GM18508 (cell line): Measurements from ENCODE around the gene TRPC6.

Experiments
- ATAC-seq: cut with Tn5 transposase; IDR thresholded peaks from one replicate; pipeline ENCODE4 v1.9.1; 2021; ENCODE audit warnings: moderate number of reproducible peaks; ENCODE audit not compliant: insufficient read depth, unreplicated experiment

Gene TRPC6

DNA sequence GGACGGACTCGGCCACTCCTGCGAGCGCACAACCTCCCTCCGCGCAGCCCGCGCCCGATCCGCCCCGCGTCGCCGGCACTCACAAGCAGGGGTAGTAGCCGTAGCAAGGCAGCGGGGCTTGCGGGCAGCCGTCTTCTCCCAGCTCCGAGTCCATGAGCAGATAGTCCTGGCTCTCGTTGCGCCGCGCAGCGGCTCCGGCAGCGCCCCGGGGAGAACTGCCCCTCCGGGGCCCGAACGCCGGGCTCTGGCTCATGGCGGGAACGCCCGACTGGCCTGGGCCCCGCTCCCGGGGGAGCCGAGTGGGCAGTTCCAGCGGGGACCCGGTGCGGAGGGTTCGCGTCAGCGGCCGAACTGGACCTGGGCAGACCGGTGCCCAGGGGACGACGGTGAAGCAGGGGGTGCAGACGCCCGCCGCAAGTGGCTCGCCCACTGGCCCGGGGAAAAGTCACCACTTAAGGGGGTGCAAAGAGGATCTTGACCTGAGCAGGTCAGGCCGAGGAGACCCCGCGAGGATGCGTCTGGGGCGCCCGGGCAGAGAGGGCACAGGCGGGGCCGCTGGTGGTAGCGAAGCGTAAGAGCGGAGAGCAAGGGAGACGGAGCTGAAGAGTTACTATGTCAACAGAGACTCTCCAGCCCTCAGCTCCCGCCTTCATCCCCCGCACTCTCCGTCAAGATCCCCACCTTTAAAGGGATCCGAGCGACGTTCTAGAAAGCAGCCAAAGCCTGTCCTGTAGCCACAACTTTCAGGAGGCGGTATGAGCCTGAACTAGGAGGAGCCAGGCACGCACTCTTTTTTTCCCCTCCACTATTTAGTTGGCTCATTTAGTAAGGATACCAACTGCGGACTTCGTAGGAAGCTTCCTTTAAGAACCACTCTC is at the start of gene TRPC6:
TRPC6 (minus strand) TSS at position 757 of the 878 bp plus-strand sequence; CDS start at position 253, 504 bp downstream.
- ATAC-seq, result no peak

DNA sequence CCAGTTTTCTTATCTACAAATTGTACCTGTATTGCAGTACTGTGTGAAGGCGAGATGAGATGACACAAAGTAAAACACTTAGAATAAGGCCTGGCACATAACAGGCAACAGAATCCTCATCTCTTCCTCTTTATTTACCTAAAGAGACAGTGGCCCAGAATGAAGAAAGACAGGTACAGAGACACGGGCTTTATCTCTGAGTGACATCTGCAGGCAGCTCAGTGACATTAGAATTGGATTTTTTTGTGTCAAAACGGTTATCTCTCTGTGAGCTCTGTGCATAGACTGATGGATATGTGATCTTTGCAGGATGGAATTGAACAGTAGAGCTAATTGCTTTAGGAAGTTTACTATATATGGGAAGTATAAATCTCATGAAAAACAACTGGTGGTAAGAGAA is 36.2 kb upstream of the TRPC6 start:
- ATAC-seq, result no peak

DNA sequence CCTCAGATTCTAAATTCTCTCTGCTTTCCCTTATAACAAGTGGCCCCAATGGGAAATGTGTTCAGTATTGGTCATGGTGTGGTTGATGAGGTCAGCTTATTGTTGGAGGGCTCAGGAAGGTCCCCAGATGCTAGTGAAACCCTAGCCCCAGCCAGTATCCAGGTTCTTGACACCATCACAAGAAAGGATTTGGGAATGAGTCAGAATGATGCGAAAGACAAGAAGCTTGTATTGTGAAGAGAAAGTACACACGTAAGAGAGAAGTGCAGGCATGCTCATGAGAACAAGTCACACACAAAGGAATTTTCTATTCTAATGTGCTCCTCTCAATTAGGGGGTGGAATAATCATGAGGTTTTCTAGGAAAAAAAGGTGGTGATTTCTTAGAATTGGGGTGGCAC is 34.9 kb upstream of the TRPC6 start:
- no peak for ATAC-seq

DNA sequence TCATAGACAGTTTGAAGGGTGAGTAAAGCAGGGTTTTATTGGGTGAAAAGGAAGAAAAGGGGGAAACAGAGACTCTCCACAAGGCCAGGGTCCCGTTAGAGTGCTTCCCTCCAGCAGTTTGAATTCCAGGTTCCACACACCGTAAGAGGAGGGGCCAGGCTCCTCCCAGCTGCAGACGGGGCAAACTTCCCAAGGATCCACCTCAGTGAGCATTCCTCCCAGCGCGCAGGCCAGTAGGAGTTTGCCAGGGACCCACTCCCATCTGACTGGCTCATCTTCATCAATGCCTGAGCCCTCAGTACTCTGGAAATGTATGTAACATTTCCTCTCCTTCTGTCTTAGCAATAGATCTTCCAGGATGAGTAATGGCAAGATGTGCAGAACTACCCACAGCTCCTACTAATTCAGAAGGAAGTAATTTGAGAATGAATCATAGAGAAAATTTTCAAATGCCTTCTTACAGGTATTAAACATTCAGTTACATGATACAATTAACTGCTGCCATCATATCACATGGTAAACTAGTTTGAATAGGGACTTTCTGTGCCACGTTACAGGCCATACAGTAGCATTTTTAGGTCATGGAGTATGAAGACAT is 34.0 kb upstream of the TRPC6 start:
- ATAC-seq, result no peak

DNA sequence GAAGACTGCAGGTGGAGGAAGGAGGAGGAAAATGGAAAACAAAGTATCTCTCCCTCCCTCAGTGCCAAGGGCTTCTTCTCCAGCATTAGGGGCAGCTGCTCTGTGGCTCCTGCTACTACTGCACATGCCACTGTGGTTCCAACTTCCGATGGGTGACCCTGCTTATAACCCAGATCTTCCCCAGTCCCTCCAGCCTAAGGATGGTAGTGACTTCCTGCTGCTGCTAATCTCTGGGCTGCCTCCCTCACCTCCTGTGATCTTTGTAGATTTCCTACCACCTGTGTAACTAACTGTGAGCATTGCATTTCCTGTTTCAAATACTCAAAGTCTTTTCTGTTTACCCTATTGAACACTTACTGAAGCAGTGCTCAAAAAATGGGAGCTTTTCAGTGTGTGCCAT is 28.7 kb upstream of the TRPC6 start:
- ATAC-seq, result no peak

DNA sequence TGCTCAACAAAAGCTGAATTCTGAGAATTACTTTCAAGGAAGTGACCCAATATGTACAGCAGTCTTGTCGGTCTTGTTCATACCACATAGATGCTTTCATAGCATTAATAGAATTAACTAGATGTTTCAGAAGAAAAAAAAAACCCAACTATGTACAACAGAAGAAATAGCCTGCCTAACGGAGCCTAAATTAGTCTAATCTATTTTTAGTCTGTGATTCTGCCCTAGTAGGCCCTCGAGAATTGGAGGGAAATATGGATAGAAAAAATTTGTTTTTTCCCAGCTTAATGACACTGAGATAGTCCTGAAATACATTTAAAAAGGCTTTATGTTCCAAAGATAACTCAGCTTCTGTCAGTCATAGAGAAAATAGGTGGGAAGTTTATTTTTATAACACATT is 17.1 kb upstream of the TRPC6 start:
- no peak for ATAC-seq

DNA sequence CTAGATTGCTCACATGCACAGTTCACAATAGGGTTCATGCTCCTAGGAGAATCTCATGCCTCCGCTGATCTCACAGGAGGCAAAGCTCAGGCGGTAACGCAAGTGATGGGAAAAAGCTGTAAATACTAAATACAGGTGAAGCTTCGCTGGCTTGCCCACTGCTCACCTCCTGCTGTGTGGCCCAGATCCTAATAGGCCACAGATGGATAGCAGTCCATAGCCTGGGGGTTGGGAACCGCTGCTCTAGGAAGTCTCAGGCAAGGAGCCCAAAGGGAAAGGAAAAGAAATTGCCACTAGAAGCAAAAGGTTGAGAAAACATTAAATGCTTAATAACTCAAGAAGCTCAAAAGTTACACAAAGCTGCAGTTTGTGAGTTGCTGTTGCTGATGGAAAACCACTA is 3.2 kb upstream of the TRPC6 start:
- ATAC-seq, result no peak

DNA sequence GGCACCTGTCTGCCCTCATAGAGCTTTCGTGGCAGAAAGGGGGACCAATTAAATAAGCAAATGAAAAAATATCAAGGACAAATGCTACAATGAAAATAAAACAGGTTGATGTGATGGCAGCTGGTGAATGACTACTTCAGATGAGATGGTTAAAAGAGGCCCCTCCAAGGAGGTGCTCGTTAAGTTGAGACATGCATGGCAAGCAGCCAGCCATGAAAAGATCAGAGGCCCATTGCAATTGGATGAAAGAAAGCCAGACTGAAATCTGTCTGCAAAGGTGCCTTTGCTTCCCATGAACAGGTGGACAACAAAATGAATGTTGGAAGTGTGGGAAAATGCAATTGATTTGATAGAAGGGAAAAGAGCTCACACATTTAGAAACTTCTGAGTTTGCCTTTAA is 848 bp upstream of the TRPC6 start:
- no peak for ATAC-seq

DNA sequence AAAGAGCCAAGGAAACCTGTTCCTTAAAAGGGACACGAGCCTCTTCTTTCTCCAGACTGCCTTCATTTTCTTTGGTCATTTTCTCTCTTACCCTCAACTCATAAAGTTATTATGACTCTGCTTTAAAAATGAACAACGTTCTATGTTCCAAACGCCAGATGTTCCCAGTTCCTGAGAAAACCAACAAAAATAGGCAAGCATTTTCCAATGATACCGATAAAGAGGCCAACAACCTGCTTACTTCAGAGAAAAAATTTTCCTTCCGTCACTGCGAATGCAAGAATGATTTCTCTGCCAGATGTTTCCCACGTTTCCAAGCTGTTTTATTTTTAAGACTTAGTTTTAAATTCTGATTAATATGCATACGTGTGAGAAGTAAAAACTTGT is 315 bp upstream of the TRPC6 start:
- no peak for ATAC-seq

DNA sequence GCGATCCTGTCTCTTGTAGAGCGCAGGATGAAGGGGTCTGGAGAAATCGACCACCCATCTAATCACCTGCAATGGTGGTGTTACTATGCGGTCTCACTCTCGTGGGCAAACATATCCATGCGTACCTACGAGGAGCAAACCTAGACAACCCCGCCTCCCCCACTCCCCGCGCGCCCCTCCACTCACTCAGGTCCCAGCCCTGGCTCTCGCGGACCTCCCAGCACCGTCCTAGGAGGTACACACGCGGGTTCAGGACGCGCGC is 887 bp downstream of the TRPC6 start:
- ATAC-seq, result no peak

DNA sequence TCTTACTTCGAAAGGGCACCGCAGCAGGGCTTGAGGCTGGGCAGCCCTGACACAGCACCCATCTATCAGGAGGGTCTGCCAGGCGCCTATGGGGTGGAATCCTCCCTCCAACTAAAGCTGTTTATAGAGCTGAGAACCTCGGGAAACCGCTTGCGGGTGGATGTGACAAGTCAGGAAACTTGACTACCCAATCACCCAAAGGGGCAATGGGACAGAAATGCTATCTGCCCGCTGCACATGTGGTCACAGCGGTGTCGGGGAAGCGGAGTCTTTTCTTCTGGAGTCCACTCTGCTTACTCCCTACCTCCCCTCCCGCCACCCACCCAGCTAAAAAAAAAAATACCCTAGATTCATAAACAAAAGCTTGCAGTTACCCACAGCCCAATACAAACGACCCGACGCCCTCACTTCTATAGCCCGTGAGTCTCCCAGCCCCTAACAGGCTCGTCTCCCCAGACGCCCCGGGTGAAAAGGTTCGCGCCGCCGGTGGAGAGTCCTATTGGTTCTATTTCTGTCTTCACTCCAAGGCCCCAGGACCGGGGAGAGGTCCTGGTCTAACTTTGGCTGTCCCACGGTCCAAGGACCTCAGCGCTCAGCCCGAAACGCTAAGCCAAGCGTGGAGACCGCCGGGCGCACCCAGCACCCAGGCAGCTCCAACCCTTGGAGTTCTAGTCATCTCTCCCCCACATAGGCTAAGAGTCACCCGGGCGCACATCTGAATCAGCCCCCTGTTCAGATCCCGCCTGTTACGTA is 1.4 kb downstream of the TRPC6 start:
- ATAC-seq, result no peak

DNA sequence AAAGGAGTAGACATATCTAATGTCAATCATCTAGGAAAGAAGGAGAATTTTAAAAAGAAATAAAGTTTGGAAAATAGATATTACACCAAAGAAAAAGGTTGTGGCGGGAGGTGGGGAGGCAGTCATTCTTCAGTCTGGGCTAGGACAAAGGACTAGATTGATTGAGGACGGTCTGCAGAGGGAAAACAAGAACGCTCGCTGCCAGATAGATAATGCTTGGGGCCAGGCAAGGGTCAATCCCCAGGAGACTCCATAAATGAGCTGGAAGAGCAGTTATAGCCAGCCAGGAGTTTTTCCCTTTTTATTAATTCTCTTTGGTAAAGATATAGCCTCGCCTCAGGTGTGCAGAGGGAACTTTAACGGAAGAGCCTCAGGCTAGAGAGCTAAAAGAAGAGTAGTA is 6.3 kb downstream of the TRPC6 start:
- ATAC-seq, result no peak

DNA sequence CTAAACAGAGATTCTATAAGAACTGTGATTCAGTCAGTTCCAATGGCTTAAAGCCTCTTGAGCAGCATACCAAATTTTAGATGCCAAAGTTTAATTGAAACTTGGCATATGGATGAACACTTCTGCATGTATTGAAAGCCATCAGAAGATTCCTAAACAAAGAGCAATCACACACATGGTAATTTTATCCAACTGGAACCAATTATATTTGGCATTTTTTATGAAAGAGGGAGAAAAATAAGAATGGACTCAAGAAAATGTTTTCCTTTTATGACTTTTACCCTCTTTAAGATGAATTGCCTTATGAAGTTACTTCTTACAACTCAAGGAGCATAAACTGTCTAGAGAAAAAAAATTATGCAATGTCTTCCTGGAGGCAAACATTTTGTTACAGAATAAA is 7.4 kb downstream of the TRPC6 start:
- ATAC-seq, result no peak

DNA sequence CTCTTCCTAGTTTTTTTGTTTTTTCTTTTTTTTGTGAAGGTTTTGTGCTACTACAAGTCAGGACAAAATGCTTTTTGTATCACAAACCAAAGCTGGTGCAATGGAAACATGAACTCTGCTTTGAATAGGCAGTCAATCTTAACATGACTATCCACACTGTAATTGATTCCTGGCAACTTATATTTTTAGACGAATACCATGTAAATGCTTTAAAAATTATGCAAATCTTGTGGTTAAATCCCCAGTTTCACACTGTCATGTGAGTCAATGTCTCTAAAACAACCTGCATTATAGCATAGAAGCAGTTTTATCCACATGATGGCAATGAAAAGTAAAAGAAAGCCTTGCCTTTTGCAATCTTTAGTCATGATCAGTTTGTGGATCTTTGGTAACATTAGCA is 8.9 kb downstream of the TRPC6 start:
- ATAC-seq, result no peak

DNA sequence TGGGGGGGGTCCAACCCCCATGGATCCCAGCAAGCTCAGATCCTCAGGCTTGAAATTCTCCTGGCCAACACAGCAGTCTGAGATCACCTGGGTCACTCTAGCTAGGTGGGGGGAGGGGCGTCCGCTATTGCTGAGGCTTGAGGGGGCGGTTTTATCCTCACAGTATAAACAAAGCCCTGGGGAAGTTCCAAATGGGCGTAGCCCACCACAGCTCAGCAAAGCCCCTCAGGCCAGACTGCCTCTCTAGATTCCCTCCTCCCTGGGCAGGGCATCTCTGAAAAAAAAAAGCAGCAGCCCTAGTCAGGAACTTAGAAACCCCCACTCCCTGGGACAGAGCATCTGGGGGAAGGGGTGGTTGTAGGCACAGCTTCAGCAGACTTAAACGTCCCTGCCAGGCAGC is 16.7 kb downstream of the TRPC6 start:
- ATAC-seq, result no peak

DNA sequence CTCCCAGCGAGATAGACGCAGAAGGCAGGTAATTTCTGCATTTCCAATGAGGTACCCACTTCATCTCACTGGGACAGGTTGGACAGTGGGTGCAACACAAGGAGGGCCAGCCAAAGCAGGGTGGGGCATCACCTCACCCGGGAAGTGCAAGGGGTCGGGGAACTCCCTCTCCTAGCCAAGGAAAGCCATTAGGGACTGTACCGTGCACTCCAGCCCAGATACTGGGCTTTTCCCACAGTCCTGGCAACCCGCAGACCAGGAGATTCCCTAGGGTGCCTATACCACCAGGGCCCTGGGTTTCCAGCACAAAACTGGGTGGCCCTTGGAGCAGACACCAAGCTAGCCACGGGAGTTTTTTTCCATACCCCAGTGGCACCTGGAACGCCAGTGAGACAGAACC is 17.2 kb downstream of the TRPC6 start:
- ATAC-seq, result no peak

DNA sequence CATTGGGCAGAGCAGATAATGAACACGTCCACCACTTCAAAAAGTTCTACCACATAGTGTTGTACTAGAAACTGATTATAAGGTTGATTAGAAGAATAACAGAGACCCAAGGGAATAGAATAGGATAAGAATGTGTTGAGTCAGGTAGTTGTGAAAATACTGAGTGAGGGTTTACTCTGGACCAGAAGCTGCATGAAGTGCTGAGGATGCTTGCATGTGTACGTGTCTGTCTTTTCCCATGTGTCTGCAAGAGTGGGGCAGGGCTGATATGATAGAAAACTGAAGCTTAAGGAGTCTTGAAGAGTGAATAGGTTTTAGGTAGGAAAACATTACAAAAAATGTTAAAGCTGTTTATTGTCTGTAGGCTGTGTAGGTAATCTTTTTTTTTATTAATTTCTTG is 20.6 kb downstream of the TRPC6 start:
- no peak for ATAC-seq

DNA sequence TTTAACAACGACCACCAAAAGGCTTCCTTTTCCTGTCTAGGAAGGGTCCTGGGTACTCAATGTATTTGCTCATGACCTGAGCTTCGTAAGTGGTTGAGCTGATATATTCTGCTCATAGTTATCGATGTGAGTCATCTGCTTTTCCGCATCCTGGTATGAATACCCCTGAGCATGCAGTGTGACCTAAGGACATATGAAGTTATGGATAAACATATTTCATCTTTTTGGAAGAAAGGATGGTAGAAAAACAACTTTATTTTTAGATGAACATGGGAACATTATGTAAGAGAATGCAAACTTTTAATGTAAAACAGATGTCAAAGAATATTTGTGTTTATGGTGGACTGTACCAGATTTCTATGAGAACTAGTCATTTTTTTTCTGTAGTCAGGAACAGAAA is 28.4 kb downstream of the TRPC6 start:
- ATAC-seq, result no peak

DNA sequence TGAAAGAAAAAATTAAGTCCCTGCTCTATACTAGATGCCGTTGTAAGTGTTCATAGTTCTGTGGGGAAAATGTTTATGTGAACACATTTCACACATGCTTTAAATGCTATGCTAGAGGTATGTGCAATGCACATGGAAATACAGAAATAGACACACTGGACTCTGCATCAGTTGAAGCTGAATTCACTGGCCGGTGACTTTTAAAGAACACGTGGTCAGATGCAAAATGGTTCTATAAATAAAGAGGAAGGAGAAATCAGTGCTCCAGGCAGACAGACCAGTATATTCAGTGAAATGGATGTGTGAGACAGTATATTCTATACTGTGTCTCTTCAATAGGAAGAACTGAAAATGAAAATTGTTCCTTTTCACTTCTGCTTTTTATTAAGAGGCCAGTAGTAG is 29.9 kb downstream of the TRPC6 start:
- peak; percentile 99 for ATAC-seq

DNA sequence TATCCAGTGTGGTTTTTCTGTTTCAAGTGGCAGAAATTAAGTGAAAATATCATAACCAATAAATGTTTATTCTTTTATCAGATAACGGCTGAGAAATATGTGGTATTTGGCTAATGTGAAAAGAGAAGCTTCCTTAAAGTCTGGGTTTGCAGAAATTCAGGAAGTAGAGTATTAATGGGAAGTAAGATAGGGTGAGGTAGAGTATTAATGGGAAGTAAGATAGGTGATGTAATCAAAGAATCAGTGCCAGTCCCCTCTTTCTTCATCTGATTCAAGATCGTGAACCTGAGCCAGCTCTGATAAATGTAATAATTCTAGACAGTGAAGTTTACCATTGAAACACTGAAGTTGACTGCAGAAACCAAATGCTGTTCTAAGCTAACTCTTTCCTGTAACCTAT is 30.9 kb downstream of the TRPC6 start:
- no peak for ATAC-seq

DNA sequence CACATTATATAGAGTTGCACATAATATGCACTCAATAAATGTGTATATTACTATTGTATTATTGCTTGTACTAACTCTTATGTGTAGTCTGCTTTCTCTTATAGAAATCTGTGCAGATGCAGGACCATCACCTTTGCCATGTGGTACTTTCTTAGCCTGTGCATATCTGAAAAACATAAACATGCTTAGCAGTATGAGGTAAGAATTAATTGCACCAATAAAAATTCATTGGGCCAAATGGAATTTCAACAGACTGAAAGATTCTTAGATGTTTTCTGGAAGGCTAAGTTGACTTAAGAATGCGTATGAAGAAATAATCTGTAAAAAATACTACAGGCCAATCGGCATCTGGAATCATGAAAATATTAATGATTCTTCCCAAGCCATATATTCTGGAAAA is 55.3 kb downstream of the TRPC6 start:
- no peak for ATAC-seq
